ENCODE results near the gene FCHSD2.
"Not testable (repeated sequence)": the region's sequence is repeated elsewhere in the genome, so short reads cannot be mapped to it uniquely, and the experiment has no call there.

FCHSD2 gene

GRCh38 chr11:72829884-72830533 is 312.1 kb downstream of the FCHSD2 start:
- no peak for DNase-seq

DNA sequence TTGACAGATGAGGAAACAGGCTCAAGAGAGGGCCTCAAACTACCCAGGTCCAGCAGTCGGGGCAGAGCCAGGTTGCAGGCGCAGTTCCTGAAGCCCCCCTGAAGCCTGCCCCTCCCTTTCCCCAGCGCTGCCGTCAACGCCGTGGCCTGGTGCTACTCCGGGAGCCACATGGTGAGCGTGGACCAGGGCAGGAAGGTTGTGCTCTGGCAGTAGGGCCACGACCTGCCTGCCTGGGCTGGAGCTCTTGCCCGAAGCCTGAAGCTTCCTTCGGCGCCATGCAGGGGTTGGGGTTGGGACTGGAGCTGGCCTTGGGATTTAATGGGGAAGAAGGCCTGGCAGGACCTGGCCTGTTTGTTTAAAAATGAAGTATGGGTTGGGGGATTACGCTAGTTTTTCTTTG is 312.9 kb downstream of the FCHSD2 start:
- no peak for DNase-seq

DNA sequence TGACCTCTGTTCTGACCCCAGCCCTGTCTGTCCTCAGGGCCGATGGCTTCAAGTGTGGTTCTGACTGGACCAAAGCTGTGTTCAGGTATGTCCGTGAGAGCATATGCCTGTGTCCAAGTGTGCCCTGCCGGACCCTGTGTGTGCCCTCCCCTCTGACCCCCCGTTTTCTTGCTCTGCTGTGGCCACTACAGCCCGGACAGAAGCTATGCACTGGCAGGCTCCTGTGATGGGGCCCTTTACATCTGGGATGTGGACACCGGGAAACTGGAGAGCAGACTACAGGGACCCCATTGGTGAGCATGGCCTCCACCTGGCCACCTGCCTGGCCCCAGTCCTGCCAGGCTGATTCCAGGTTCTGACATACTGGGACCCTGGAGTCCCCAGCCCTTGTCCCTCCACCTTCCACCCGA is 313.4 kb downstream of the FCHSD2 start:
- DNase-seq, result no peak

DNA sequence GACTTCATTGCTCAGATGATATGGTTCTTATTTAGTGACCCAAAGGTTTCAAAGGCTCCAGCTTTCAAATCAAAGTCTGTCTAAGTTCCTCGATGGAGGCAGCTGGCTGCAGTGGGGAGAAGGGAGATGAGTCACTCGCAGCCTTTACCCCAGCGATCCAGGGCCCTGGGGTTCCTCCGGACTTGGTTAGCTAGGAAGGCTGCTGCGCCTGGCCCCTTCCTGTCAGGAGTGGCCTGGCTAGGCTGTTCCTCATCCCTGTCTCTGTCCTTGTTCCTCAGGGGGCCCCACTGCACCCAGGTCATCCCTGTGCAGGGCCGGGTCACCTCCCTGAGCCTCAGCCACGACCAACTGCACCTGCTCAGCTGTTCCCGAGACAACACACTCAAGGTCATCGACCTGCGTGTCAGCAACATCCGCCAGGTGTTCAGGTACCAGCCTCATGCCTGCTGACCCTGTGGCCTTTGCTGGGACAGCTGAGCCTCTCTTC is 314.0 kb downstream of the FCHSD2 start:
- no peak for DNase-seq

DNA sequence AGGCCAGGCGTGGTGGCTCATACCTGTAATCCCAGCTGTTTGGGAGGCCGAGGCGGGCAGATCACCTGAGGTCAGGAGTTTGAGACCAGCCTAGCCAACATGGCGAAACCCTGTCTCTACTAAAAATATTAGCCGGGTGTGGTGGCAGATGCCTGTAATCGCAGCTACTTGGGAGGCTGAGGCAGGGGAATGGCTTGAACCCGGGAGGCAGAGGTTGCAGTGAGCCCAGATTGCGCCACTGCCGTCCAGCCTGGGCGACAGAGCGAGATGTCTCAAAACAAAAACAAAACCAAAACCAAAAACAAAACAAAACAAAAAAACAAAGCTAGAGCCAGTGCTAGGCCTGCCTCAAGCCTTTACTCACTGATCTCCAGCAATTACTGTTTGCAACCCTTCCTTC is 314.5 kb downstream of the FCHSD2 start:
- DNase-seq, result not testable (repeated sequence)

DNA sequence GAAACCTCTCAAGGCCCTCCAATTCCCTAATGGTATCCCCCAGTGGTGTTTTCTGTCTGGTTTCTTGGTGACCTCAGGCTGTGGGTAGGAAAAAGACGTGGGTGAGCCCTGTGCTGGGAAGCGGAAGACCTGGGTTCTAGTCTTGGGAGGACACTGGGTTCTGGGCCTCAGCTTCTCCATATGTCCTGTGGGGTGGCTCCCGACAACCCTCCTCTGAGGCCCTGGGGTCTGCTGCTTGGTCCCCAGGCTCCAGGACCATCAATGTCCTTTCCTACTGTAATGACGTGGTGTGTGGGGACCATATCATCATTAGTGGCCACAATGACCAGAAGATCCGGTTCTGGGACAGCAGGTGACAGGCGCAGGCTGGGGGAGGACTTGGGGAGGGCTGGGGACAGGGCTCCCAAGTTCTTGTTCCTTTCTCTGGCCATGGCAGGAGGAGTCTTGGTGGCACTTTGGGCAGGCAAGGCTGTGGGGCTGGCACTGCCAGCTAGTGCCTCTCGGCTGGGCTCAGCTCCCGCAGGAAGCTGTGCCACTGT is 315.1 kb downstream of the FCHSD2 start:
- no peak for DNase-seq

- no peak for DNase-seq
These were observed 315.8 kb downstream of the FCHSD2 start for GRCh38 chr11:72826191-72826941.

DNA sequence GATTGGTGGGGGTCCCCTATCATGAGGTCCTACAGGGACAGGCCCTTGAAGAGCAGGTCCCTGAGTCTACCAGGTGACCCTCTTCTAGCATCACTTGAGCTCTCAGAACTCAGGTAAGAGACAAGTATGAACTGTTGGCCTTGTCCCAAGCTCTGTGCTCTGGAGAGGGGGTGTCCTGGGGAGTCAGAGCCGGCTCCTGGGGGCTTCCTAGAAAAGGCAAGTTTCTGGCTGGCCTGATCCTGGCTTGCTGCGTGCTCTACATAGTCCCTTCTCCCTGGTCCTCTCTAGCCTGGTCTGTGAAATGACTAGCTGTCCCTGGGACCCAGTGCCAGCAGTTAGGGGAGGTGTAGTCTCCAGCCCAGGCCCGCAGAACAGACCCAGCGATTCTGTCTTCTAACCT is 316.5 kb downstream of the FCHSD2 start:
- no peak for DNase-seq

DNA sequence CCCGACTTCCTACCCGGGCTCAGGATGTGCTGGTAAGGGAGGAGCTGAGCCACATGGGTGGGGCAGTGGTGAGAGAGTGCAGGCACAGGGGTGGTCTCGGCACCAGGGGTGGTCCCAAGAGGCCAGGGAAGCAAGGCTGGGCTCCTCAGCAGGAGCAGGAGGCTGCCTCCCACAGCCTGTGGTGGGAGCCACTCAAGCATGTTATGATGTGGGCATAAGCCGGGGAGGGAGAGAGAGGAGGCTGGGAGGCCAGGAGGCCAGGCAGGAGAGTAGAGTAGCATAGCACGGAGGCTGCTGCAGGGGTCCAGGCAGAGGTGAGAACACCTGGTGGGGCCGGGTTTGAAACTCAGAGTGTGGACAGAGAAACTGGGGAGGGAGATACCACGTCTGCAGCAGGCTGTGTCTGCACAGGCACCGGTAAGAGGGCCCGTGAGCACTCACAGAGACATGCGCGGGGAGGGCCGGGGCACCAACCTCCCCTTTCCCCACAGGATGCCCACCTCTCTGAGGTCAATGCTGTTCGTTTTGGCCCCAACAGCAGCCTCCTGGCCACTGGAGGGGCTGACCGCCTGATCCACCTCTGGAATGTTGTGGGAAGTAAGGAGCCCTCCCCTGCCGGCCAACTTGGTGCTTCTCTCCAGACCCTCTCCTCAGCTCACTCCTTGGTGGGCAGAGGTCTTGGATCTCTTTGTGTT is 317.2 kb downstream of the FCHSD2 start:
- no peak for DNase-seq

DNA sequence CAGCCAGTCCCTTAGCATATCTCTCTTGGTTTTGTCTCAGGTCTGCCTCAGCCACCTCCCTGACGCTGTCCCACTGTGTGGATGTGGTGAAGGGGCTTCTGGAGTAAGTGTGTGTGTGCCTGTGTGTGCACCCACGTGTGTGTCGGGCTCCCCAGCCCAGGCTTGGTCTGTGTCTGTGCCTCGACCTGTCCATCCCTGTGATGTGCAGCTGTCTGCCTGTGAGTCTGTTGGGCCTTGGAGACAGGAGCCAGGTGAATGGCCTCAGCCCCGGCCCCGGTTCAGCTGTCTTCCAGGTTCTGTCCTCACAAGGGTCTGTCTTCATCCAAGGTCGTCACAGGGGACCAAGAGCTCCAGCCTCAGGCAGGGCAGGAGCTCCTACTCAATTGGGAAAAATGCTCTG is 318.1 kb downstream of the FCHSD2 start:
- DNase-seq, result no peak

- no peak for DNase-seq
These were observed 318.9 kb downstream of the FCHSD2 start for GRCh38 chr11:72823105-72823804.

DNA sequence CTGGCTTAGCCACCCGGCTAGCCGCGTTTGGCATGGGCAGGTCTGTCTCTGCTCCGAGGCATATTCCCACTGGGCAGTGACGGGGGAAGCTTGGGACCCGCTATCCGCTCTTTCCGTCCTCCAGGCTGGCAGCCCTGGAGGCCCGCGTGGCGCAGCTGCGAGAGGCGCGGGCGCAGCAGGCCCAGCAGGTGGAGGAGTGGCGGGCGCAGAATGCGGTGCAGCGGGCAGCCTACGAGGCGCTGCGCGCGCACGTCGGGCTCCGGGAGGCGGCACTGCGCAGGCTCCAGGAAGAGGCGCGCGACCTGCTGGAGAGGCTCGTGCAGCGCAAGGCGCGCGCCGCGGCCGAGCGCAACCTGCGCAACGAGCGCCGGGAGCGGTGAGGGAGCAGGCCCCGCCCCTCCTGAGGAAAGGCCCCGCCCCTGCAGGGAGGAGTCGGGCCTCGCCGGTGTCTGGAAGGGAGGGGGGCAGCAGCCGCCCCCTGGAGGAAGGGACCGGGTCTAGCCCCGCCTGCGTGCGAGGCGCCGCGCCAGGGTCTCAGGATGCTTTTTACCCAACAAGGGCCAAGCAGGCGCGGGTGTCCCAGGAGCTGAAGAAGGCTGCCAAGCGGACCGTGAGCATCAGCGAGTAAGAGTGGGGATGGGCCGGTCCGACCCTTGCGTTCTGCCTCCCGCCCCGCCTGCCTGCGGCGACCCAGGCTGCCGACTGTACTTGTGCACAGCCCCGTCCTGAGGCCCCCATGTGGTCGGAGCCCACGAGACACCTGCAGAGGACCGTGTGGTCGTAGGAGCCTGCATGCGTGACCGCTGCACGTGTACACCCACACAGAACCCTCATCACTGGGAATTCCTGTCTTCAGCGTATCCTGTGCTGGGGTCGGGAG is 320.0 kb downstream of the FCHSD2 start:
- DNase-seq, result peak; percentile 84

- no peak for DNase-seq
These were observed 320.7 kb downstream of the FCHSD2 start for GRCh38 chr11:72821221-72821919.

- no peak for DNase-seq
These were observed 321.5 kb downstream of the FCHSD2 start for GRCh38 chr11:72820439-72821139.

DNA sequence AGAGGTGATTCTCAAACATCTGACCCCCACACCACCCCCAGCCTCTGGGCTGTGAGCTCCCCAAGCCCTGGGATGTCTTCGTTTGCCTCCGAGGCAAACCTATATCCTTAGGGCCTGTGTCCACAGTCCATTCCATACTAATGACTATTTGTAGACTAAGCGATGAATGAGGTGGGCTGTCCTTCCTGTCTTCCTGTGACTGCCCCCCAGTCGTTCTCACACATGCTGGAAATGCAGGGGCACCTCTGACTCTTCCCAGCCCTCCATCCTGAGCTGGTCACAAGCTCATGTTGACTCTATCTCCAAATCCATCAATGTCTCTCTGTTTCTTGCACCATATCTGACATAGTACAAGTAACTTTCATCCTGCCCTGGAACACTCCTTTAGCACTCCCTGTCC is 323.1 kb downstream of the FCHSD2 start:
- no peak for DNase-seq

GRCh38 chr11:72817966-72818365 is 324.2 kb downstream of the FCHSD2 start:
- no peak for DNase-seq

DNA sequence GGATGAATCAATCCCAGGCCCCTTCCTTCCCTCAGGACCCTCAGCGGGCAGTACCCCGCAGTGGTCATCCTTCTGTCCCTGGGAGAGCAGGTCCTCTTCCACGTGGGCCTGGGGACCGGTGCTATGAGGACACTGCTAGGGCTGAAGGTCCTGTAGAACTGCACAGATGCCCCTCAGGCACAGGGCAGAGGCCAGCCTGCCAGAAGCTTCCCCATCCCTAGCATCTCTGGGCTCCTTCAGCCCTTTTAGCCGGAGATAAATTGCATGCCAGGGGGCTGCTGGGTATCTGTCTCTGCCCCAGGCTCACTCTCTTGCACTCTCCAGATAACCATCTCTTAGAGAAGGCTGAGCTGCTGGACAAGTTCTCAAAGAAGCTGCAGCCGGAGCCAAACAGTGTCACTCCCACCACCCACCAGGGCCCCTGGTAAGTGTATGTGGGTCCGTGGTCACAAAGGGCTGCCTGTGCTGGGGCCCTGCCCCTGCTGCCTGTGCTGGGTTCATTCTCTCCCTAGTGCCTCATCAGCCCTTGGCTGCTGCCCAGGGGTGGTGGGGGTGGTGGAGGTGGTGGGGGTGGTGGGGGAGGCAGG is 325.6 kb downstream of the FCHSD2 start:
- no peak for DNase-seq

- no peak for DNase-seq
These were observed 327.0 kb downstream of the FCHSD2 start for GRCh38 chr11:72815110-72815618.

- DNase-seq, result peak; percentile 78
These were observed 327.6 kb downstream of the FCHSD2 start, which contains the start of gene ATG16L2 for GRCh38 chr11:72814286-72815109. Gene ATG16L2, plus strand, starts transcription at chr11:72814411. Its CDS starts 35 bp downstream, at chr11:72814446.

All from NCI-H226 (cell line).